IPS-11a (cell line): ENCODE results near the gene ZC3H18.

Source experiments
- H3K4me3 ChIP-seq: one replicate; pipeline ENCODE4 v1.5.1; 2013; ENCODE audit warnings: low read depth, low read length, control low read depth

The ZC3H18 gene

GRCh38 chr16:88578446-88579313 lies 8.5 kb downstream of the ZC3H18 start:
- no peak overlapping the region for H3K4me3 ChIP-seq

GRCh38 chr16:88580371-88580770 lies 10.2 kb downstream of the ZC3H18 start:
- no peak overlapping the region for H3K4me3 ChIP-seq

GRCh38 chr16:88581033-88581432 lies 10.8 kb downstream of the ZC3H18 start:
- no peak overlapping the region for H3K4me3 ChIP-seq

- H3K4me3 ChIP-seq = no peak overlapping the region
These were observed 12.8 kb downstream of the ZC3H18 start for GRCh38 chr16:88582912-88583575.

DNA sequence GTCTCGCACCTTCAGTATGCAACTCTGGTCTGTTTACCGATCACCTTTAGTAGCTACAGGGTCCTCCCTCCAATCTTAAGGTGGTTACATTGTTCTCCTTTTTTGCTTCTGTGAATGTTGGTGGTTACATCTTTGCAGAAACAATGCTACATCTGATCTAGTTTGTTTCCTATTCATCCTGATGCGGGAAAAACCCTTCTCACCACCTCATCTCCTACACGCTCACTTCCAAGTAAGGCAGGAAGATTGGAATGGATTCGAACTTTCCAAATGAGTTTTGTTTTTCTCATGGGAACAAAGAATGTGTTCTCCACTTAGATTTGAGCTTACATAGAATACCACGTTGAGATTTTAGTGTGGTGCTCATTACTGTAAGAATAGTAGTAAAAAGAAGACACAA lies 14.5 kb downstream of the ZC3H18 start:
- H3K4me3 ChIP-seq = no peak overlapping the region

GRCh38 chr16:88585269-88585668 lies 15.1 kb downstream of the ZC3H18 start:
- H3K4me3 ChIP-seq = no peak overlapping the region

GRCh38 chr16:88585927-88586581 lies 15.9 kb downstream of the ZC3H18 start:
- H3K4me3 ChIP-seq = no peak overlapping the region

GRCh38 chr16:88588148-88588547 lies 17.9 kb downstream of the ZC3H18 start:
- H3K4me3 ChIP-seq = no peak overlapping the region

GRCh38 chr16:88588754-88589153 lies 18.6 kb downstream of the ZC3H18 start:
- H3K4me3 ChIP-seq = no peak overlapping the region

DNA sequence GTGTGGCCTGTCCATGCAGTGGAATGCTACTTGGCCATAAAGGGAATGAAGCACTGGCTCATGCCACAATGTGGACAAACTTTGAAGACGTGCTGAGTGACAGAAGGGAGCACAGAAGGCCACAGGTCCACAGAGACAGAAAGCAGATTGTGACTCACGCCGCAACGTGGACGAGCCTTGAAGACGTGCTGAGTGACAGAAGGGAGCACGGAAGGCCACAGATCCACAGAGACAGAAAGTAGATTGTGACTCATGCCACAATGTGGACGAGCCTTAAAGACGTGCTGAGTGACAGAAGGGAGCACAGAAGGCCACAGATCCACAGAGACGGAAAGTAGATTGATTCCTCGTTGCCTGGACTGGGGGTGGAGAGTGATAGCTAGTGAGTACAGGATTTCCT lies 19.2 kb downstream of the ZC3H18 start:
- no peak overlapping the region for H3K4me3 ChIP-seq

DNA sequence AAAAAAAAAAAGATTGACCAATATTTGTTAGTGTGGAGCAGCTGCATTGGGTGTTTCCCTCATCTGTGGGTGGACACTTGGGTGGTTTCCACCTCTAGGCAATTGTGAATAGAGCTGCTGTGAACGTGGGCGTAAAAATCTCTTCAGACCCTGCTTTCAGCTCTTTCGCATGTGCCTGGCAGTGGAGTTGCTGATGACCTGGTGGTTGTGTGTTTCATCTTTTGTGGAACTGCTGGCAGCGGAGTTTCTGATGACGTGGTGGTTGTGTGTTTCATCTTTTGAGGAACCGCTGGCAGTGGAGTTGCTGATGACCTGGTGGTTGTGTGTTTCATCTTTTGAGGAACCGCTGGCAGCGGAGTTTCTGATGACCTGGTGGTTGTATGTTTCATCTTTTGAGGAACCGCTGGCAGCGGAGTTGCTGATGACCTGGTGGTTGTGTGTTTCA lies 21.4 kb downstream of the ZC3H18 start:
- H3K4me3 ChIP-seq = no peak overlapping the region

- no peak overlapping the region for H3K4me3 ChIP-seq
These were observed 22.9 kb downstream of the ZC3H18 start for GRCh38 chr16:88593061-88593460.

- no peak overlapping the region for H3K4me3 ChIP-seq
These were observed 23.3 kb downstream of the ZC3H18 start for GRCh38 chr16:88593489-88593888.

GRCh38 chr16:88593910-88594309 lies 23.7 kb downstream of the ZC3H18 start:
- H3K4me3 ChIP-seq = no peak overlapping the region

DNA sequence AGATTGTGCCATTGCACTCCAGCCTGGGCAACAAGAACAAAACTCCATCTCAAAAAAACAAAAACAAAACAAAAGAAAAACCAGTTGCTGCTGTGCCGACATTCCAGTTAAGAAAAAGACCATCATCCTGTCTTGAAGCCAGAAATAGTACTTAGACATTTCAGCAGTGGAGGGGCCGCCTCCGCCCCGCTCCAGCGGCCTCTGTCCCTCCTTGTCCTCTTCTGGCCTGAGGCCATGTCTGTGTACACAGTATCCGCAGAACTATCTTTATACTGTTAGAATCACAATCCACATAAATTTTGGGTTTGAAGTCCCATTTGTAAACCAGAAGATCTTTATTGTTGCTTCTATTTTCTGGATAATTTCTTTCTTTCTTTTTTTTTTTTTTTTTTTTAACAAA lies 24.9 kb downstream of the ZC3H18 start:
- H3K4me3 ChIP-seq = no peak overlapping the region

DNA sequence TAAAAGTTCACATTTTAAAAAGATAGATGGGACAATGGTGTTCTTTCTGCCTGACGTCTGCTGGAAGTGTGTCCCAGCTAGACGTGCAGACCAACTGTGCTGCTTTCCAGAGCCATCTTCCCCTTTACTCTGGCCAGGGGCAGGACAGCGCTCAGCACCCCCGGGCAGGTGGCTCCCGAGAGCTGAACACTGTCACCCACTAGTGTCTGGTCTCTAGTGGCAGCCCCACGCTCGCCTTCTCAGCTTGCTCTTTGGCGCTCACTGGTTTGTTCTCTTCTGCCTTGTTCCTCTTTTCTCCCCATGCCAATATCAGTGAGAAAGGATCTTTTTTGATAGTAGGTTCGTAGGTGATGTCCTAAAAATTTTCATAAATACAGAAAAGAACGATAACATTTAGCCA lies 25.7 kb downstream of the ZC3H18 start:
- H3K4me3 ChIP-seq = no peak overlapping the region

DNA sequence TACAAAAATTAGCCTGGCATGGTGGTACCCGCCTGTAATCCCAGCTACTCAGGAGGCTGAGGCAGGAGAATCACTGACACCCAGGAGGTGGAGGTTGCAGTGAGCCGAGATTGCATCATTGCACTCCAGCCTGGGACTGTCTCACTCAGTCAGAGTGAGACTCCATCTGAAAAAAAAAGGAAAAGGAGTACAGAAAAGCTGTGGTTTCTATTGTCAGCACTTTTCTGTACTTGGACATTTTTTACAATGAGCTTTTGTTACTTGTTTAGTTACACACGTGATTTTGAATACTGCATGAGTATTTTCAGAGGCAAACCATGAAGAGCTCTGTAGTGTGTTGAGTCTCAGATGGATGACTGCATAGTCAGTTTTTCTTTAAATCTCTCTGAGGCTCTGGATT lies 26.3 kb downstream of the ZC3H18 start:
- H3K4me3 ChIP-seq = no peak overlapping the region

DNA sequence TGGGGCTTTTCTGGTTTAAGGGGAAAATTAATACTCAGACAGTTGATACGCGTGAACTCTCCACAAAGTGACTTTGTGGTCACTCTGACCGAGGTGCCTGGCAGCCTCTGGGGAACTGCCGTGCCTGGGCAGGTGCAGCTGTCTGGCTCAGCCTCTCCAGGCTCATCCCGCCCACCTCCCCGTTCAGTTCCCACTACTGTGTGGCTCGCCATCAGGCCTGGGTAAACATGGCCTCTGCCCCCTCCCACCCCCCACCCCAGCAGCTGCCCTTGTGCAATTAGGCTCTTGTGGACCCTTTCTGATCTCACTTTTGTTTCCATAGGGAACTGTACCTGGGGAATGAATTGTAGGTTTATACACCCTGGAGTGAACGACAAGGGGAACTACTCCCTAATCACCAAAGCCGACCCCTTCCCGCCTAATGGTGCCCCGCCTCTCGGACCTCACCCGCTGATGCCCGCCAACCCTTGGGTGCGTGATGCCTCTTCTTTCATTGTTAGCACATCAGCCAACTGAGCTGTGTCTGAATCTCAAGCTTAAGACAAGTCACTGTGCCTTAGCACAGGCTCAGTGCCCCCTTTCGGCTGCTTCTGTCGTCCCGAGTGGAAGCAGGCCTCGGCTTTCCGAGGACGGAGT lies 27.8 kb downstream of the ZC3H18 start:
- no peak overlapping the region for H3K4me3 ChIP-seq

DNA sequence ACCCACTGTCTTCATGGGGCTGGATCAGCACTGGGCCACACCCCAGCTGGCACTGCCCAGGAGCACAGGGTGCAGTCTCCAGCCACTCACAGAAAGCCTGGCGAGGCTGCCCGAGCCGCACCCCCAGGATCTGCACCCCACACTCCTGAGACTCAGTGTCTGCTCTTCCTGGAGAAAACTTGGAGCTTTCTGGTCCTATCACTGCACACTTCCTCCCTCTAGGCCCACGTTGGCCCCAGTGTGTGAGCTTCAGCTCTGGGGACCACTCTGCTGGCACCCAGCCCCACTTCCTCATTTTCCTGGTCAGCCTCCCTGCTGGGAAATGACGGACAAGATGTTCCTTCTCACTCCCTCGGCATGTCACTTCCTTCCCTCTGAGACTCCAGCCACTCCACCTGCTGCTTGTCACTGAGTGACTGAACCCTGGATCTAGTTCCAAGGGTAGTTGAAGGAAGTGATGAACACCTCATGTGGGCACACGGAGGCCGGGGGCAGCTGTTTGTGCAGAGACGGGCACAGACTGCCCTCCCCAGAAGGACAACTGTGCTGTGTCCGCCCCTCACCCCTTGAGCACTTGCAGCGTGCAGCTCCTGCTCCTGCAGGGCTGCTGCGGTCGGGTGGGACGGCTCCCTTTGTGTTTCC lies 29.0 kb downstream of the ZC3H18 start:
- no peak overlapping the region for H3K4me3 ChIP-seq

DNA sequence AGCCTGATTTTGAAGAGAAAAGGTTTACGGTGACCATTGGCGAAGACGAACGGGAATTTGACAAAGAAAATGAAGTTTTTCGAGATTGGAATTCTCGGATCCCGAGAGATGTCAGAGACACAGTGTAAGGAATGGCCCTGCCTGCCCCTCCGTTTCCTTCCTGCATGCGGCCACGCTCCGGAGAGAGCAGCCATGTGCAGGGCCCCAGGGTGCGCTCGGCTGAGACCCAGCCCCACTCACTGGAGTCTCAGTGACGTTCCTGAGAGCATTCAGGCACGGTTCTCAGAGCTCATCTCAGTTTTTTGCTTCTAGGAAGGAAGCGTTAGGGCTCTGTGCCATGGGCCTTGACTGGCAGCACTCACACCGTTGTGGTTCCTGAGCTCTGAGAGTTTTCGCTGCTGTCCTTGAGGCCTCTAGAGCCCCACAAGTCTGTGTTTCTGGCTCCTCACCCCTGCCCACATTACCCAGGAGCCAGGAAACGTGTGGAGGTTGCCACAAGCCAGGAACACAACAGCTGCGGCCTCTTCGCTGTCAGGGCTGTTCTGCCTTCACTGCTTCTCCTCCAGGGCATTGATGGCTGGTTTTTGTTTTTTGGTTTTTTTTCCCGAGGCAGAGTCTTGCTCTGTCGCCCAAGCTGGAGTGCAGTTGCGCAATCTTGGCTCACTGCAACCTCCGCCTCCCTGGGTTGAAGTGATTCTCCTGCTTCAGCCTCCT lies 29.8 kb downstream of the ZC3H18 start:
- H3K4me3 ChIP-seq = no peak overlapping the region
